ENCODE results near the gene PLEKHG5.

PLEKHG5 gene

DNA sequence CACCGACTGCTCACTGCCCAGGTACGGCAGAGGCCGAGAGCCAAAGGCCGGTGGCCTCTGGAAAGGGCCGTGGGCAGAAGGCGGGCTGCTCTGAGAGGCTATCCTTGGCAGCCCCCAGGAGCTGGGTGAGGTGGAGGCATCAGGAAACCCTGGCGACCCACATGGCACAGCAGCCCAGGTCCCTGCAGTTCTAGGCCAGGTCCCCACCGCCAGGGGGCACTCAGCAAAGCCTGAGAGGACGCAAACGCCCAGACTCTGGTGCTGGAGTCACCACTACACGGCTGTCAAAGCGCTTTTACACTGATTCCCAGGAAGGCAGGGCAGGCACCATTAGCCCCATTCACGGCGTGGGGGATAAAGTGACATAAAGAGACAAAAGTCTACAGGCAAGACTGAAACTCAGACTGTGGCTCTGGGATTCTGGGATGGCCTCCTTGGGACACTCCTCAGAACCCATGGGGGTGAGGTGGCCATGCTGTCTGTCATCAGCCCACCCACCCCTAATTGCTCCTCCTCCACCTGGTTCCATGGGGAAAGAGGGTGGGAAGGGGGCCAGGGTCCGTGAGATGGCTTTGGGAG, 4.9 kb downstream of the PLEKHG5 start:
- H3K4me3 ChIP-seq (ENCODE audit: control insufficient read depth in 1 of 7, extremely low read depth in 1 of 7, insufficient read depth in 4 of 7, low read depth in 2 of 7, low read length in 6 of 7) = peak overlapping the region in 1 of 7 experiments; percentile 3
- 6% methylated on average over 14 of the region's 15 CpGs for WGBS (ENCODE audit: insufficient coverage)
- no peaks in the 10 kb centered on the region for H3K9me3 ChIP-seq (ENCODE audit: control extremely low read depth in 1 of 5, control insufficient read depth in 4 of 5, insufficient read depth in 2 of 5, low read depth in 1 of 5, low read length in 4 of 5)
- H3K4me1 ChIP-seq (ENCODE audit: control extremely low read depth in 1 of 4, control insufficient read depth in 4 of 4, insufficient read depth in 4 of 4, low read length in 3 of 4) = peaks cover 0 to 33% (median 26%) of the 10 kb centered on the region in 4 experiments
- ChIA-PET CTCF (interaction anchor here (0.5 to 1.6 kb wide), 18 partner anchors 9 to 170 kb away, joined by 3 to 7 read pairs (median 3); partner anchors contain the start of gene TNFRSF25), POLR2A (no interaction called here)
- no peak overlapping the region for H3K27ac ChIP-seq (ENCODE audit: insufficient read depth in 1 of 2, low read depth in 1 of 2, low read length in 2 of 2, poor library complexity in 1 of 2, severe bottlenecking in 2 of 2)
- no peaks in the 10 kb centered on the region for H3K36me3 ChIP-seq (ENCODE audit: control insufficient read depth in 4 of 4, insufficient read depth in 4 of 4, low read length in 3 of 4)
- peak; percentile 83 to 90 (median 86) for DNase-seq
- H3K27me3 ChIP-seq (replicated peaks in 2 of 5; ENCODE audit: control insufficient read depth in 4 of 5, insufficient read depth in 5 of 5, low read length in 4 of 5) = peaks cover 0 to 54% (median 20%) of the 10 kb centered on the region in 5 experiments

DNA sequence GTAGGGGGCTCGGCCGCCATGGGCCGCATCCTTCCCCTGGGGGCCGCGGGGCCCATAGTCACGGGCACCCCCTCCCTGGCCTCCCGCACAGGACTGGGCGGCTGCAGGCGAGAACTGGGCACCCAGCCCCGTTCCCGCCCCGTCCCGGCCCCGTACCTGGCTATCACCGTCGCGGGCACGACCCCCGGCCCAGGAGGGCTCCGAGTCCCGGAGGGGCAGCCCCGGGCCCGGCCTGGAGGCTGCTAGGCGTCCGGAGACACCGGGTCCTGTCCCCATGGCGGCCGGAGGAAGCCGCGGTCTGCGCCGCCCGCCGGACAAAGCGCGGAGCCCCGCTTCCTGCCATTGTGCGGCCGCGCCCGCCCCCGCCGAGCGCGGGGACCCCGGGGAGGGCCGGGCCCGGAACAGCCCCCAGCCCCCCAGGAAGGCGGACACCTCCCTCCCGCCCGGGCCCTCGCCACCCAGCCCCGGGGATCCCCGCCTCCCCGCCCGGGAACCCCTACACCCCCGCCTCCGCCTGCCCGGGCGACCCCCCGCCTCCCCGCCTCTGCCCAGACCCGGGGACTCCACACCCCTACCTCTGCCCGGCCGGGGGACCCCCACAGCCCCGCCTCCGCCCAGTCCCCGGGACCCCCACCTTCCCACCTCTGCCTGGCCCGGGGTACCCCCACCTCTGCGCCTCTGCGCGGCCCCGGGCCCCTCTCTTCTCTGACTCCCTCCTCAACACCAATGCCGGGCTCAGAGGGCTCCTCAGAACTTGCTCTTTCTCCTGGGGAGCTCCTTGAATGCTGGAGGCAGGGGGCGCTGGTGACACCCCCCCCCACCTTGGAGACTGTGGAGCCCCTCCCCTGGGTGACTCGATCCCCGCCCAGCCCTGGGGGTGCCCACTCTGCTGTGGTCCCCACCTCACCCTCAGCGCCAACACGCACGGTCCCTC, 6.0 kb downstream of the PLEKHG5 start:
- Histone ChIP-seq H3K27ac (ENCODE audit: insufficient read depth in 1 of 2, low read depth in 1 of 2, low read length in 2 of 2, poor library complexity in 1 of 2, severe bottlenecking in 2 of 2) (no peak overlapping the region), H3K36me3 (ENCODE audit: control insufficient read depth in 4 of 4, insufficient read depth in 4 of 4, low read length in 3 of 4) (no peaks in the 10 kb centered on the region), H3K27me3 (replicated peaks in 2 of 5; ENCODE audit: control insufficient read depth in 4 of 5, insufficient read depth in 5 of 5, low read length in 4 of 5) (peaks cover 0 to 56% (median 20%) of the 10 kb centered on the region in 5 experiments), H3K9me3 (ENCODE audit: control extremely low read depth in 1 of 5, control insufficient read depth in 4 of 5, insufficient read depth in 2 of 5, low read depth in 1 of 5, low read length in 4 of 5) (no peaks in the 10 kb centered on the region), H3K4me3 (ENCODE audit: control insufficient read depth in 1 of 7, extremely low read depth in 1 of 7, insufficient read depth in 4 of 7, low read depth in 2 of 7, low read length in 6 of 7) (peak overlapping the region in 4 of 7 experiments; percentile 10 to 54 (median 37)), H3K4me1 (ENCODE audit: control extremely low read depth in 1 of 4, control insufficient read depth in 4 of 4, insufficient read depth in 4 of 4, low read length in 3 of 4) (peaks cover 0 to 24% (median 17%) of the 10 kb centered on the region in 4 experiments)
- under 1% methylated on average over 43 of the region's 80 CpGs for WGBS (ENCODE audit: insufficient coverage)
- no peak for DNase-seq
- ChIA-PET POLR2A (no interaction called here), CTCF (interaction anchor here (0.5 to 1.6 kb wide), 14 partner anchors 8 to 171 kb away, joined by 3 to 7 read pairs (median 4); partner anchors contain the start of gene TNFRSF25)

DNA sequence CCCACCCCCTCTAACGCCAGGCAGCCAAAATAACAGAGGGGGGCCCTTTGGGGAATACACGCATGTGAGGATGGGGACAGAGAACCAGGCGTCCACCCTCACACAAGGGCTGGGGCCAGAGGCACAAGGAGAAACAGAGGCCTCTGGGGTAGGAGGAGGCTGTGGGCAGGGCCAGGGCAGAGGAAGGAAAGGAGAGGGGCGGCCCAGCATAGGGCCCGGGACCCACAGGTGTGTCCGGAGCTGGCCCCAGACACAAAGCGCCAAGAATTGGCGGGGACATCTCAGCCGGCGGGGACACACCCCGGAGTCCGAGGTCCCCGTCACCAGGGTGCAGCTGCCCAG, 6.7 kb downstream of the PLEKHG5 start:
- no peaks in the 10 kb centered on the region for H3K9me3 ChIP-seq (ENCODE audit: control extremely low read depth in 1 of 5, control insufficient read depth in 4 of 5, insufficient read depth in 2 of 5, low read depth in 1 of 5, low read length in 4 of 5)
- 25% methylated on average over 9 of the region's 13 CpGs for WGBS (ENCODE audit: insufficient coverage)
- peaks cover 0 to 19% (median 11%) of the 10 kb centered on the region in 4 experiments for H3K4me1 ChIP-seq (ENCODE audit: control extremely low read depth in 1 of 4, control insufficient read depth in 4 of 4, insufficient read depth in 4 of 4, low read length in 3 of 4)
- POLR2A ChIA-PET = no interaction called here
- CTCF ChIA-PET = interaction anchor here (1.5 kb wide), 1 partner anchor 11 kb away, joined by 4 read pairs; no protein-coding TSS in a partner anchor
- peak overlapping the region in 2 of 7 experiments; percentile 50 to 54 for H3K4me3 ChIP-seq (ENCODE audit: control insufficient read depth in 1 of 7, extremely low read depth in 1 of 7, insufficient read depth in 4 of 7, low read depth in 2 of 7, low read length in 6 of 7)
- no peak for DNase-seq
- H3K27ac ChIP-seq (ENCODE audit: insufficient read depth in 1 of 2, low read depth in 1 of 2, low read length in 2 of 2, poor library complexity in 1 of 2, severe bottlenecking in 2 of 2) = no peak overlapping the region
- no peaks in the 10 kb centered on the region for H3K36me3 ChIP-seq (ENCODE audit: control insufficient read depth in 4 of 4, insufficient read depth in 4 of 4, low read length in 3 of 4)
- H3K27me3 ChIP-seq (replicated peaks in 2 of 5; ENCODE audit: control insufficient read depth in 4 of 5, insufficient read depth in 5 of 5, low read length in 4 of 5) = peaks cover 0 to 56% (median 20%) of the 10 kb centered on the region in 5 experiments

DNA sequence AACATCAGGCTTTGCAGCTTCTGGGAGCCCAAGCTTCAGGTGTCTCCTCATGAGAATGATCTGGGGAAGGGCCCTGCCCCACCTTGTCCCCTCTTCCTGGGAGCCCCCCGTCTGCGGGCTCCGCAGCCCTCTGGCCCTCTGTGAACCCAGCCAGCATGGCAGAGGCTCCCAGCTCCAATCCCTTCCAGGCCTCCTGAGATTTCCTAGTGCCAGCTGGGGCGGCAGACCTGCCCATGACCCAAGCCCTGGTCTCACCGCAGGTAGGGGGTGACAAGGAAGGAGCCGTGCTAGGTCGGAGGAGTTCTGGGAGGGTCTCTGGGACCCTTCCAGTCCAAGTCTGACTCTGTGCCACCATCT, 7.7 kb downstream of the PLEKHG5 start:
- H3K9me3 ChIP-seq (ENCODE audit: control extremely low read depth in 1 of 5, control insufficient read depth in 4 of 5, insufficient read depth in 2 of 5, low read depth in 1 of 5, low read length in 4 of 5) = no peaks in the 10 kb centered on the region
- WGBS (ENCODE audit: insufficient coverage) = 100% methylated on average over 2 of the region's 7 CpGs
- H3K4me3 ChIP-seq (ENCODE audit: control insufficient read depth in 1 of 7, extremely low read depth in 1 of 7, insufficient read depth in 4 of 7, low read depth in 2 of 7, low read length in 6 of 7) = no peak overlapping the region
- peaks cover 0 to 18% (median 10%) of the 10 kb centered on the region in 4 experiments for H3K4me1 ChIP-seq (ENCODE audit: control extremely low read depth in 1 of 4, control insufficient read depth in 4 of 4, insufficient read depth in 4 of 4, low read length in 3 of 4)
- peaks cover 0 to 56% (median 20%) of the 10 kb centered on the region in 5 experiments for H3K27me3 ChIP-seq (replicated peaks in 2 of 5; ENCODE audit: control insufficient read depth in 4 of 5, insufficient read depth in 5 of 5, low read length in 4 of 5)
- H3K36me3 ChIP-seq (ENCODE audit: control insufficient read depth in 4 of 4, insufficient read depth in 4 of 4, low read length in 3 of 4) = no peaks in the 10 kb centered on the region
- POLR2A ChIA-PET = no interaction called here
- CTCF ChIA-PET = interaction anchor here (0.9 to 1.5 kb wide), 3 partner anchors 12 to 40 kb away, joined by 3 to 4 read pairs (median 4); no protein-coding TSS in a partner anchor
- DNase-seq = no peak
- H3K27ac ChIP-seq (ENCODE audit: insufficient read depth in 1 of 2, low read depth in 1 of 2, low read length in 2 of 2, poor library complexity in 1 of 2, severe bottlenecking in 2 of 2) = no peak overlapping the region

DNA sequence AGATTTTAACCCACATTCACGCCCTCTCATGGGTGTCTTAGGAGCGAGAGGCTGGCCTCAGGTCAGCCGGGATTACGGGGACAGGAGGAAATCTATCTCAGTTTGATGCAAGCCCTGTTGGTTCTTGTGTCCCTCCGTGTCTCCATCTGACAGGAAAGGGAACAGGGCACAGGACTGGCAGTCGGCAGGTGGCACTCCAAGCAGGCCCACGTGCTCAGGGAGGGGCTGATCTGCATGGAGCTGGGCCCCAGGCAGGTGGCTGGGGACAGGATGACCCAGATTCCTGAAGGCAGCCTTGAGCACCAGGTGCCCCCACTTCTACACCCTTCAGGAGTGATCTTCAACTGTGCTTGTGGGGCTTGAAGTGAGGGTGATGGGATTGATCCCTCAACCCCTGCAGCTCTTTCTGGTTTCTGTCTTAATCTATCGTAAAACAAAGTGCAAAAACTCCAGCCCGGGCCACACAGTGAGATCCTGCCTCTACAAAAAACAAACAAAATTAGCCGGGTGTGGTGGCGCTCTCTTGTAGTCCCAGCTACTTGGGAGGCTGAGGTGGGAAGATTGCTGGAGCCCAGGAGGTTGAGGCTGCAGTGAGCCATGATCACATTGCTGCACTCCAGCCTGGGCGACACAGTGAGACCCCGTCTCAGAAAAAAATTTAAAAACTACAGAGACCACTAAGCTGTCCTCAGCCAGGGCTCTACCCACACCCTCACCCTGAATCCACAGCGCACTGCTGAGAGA, 8.3 kb downstream of the PLEKHG5 start:
- H3K27ac ChIP-seq (ENCODE audit: insufficient read depth in 1 of 2, low read depth in 1 of 2, low read length in 2 of 2, poor library complexity in 1 of 2, severe bottlenecking in 2 of 2) = no peak overlapping the region
- peaks cover 0 to 18% (median 10%) of the 10 kb centered on the region in 4 experiments for H3K4me1 ChIP-seq (ENCODE audit: control extremely low read depth in 1 of 4, control insufficient read depth in 4 of 4, insufficient read depth in 4 of 4, low read length in 3 of 4)
- 83% methylated on average over 12 of the region's 14 CpGs for WGBS (ENCODE audit: insufficient coverage)
- peaks cover 0 to 56% (median 20%) of the 10 kb centered on the region in 5 experiments for H3K27me3 ChIP-seq (replicated peaks in 2 of 5; ENCODE audit: control insufficient read depth in 4 of 5, insufficient read depth in 5 of 5, low read length in 4 of 5)
- H3K36me3 ChIP-seq (ENCODE audit: control insufficient read depth in 4 of 4, insufficient read depth in 4 of 4, low read length in 3 of 4) = no peaks in the 10 kb centered on the region
- CTCF ChIA-PET = interaction anchor here (0.9 to 1.5 kb wide), 3 partner anchors 13 to 40 kb away, joined by 3 to 4 read pairs (median 4); no protein-coding TSS in a partner anchor
- H3K9me3 ChIP-seq (ENCODE audit: control extremely low read depth in 1 of 5, control insufficient read depth in 4 of 5, insufficient read depth in 2 of 5, low read depth in 1 of 5, low read length in 4 of 5) = no peaks in the 10 kb centered on the region
- POLR2A ChIA-PET = no interaction called here
- no peak for DNase-seq
- no peak overlapping the region for H3K4me3 ChIP-seq (ENCODE audit: control insufficient read depth in 1 of 7, extremely low read depth in 1 of 7, insufficient read depth in 4 of 7, low read depth in 2 of 7, low read length in 6 of 7)

DNA sequence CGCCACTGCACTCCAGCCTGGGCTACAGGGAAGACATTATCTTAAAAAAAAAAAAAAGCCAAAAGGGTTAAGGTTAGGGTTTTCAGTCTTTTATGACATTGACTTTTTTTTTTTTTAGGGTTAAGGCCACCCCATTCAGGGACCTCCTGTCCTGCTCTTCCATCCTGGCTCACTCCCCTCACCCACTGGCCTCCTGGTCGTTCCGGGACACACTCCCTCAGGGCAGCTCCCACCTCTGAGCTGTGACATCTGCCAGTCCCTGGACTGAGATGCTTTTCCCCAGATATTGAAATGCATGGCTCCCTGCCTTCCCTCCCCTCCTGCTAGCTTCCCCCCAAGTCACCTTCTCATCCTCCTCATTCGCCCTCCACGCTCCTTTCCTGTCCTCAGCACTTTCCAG, 9.6 kb downstream of the PLEKHG5 start:
- 100% methylated on average over 5 of the region's 5 CpGs for WGBS (ENCODE audit: insufficient coverage)
- no peak for DNase-seq
- H3K27me3 ChIP-seq (replicated peaks in 2 of 5; ENCODE audit: control insufficient read depth in 4 of 5, insufficient read depth in 5 of 5, low read length in 4 of 5) = peaks cover 0 to 50% (median 17%) of the 10 kb centered on the region in 5 experiments
- no peak overlapping the region for H3K4me3 ChIP-seq (ENCODE audit: control insufficient read depth in 1 of 7, extremely low read depth in 1 of 7, insufficient read depth in 4 of 7, low read depth in 2 of 7, low read length in 6 of 7)
- H3K27ac ChIP-seq (ENCODE audit: insufficient read depth in 1 of 2, low read depth in 1 of 2, low read length in 2 of 2, poor library complexity in 1 of 2, severe bottlenecking in 2 of 2) = no peak overlapping the region
- ChIA-PET POLR2A (no interaction called here), CTCF (interaction anchor here (0.7 kb wide), 1 partner anchor 36 kb away, joined by 3 read pairs; no protein-coding TSS in a partner anchor)
- peaks cover 0 to 18% (median 10%) of the 10 kb centered on the region in 4 experiments for H3K4me1 ChIP-seq (ENCODE audit: control extremely low read depth in 1 of 4, control insufficient read depth in 4 of 4, insufficient read depth in 4 of 4, low read length in 3 of 4)
- no peaks in the 10 kb centered on the region for H3K9me3 ChIP-seq (ENCODE audit: control extremely low read depth in 1 of 5, control insufficient read depth in 4 of 5, insufficient read depth in 2 of 5, low read depth in 1 of 5, low read length in 4 of 5)
- H3K36me3 ChIP-seq (ENCODE audit: control insufficient read depth in 4 of 4, insufficient read depth in 4 of 4, low read length in 3 of 4) = no peaks in the 10 kb centered on the region

All from common myeloid progenitor, CD34-positive (primary cell).